ENCODE results near the gene PACS2. TPM values are rescaled to one million over a fixed set of nuclear protein-coding genes. Genes with fewer than 3 reads are reported as not detected.

Gene PACS2
- total and polyA plus RNA-seq, 2 donors (not counting 1 experiment from before 2014, with no cell fraction given) = 65.6 to 70.7 TPM

DNA sequence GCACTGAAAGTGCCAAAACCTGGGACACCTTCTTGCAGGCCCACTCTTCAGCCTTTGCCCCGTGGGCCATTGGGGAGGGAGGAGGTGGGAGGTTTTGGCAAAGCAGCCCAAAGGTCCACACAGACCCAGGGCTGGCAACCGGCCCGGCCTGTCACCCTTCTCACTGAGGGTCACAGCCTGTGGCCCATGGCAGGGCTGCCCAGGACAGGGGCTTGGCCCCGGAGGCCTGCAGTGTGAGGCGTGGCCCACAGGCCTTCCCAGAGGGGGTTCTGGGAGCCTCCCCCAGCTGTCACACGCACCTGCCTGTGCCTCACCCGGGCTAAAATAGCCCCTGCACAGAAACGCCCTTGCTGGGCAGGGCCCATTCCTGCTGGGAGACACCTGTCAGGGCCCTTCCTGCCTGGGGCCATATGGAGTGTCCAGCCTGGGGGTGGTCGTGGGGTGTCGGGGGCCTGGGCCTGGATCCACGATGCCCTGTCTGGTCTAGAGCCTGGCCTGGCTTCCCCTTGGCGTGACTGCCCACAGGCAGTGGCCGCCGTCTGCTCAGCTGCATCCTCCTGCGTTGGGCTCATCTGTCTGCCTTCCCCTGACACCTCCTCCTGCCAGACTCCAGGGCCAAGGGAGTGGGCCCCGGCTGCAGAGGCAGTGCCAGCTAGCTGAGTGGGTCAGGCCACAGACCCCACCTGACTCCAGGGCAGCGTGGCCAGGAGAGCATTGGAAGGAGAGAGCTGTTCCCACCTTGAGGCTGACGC is 19.2 kb downstream of the PACS2 start:
- no peak overlapping the region for H3K9ac ChIP-seq (ENCODE audit: low read length)
- DNase-seq = no peak
- ChIA-PET CTCF (interaction anchor here (1.1 kb wide), 1 partner anchor 10 kb away, joined by 3 read pairs; no protein-coding TSS in a partner anchor), POLR2A (no interaction called here)
- TF ChIP-seq, protein P1, sequence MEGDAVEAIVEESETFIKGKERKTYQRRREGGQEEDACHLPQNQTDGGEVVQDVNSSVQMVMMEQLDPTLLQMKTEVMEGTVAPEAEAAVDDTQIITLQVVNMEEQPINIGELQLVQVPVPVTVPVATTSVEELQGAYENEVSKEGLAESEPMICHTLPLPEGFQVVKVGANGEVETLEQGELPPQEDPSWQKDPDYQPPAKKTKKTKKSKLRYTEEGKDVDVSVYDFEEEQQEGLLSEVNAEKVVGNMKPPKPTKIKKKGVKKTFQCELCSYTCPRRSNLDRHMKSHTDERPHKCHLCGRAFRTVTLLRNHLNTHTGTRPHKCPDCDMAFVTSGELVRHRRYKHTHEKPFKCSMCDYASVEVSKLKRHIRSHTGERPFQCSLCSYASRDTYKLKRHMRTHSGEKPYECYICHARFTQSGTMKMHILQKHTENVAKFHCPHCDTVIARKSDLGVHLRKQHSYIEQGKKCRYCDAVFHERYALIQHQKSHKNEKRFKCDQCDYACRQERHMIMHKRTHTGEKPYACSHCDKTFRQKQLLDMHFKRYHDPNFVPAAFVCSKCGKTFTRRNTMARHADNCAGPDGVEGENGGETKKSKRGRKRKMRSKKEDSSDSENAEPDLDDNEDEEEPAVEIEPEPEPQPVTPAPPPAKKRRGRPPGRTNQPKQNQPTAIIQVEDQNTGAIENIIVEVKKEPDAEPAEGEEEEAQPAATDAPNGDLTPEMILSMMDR (IDR thresholded peaks at IDR 0.05) = no peak
- no peak for TF ChIP-seq EZH2 (IDR thresholded peaks at IDR 0.05; ENCODE audit: borderline replicate concordance, insufficient read depth, low read depth, low read length, poor library complexity, severe bottlenecking)
- no peak overlapping the region for H3K27ac ChIP-seq (ENCODE audit: low read length in 2 of 2)
- WGBS (ENCODE audit: insufficient coverage) = 89% methylated on average over 18 of the region's 18 CpGs
- no peak overlapping the region for H2AFZ ChIP-seq (ENCODE audit: insufficient read depth, low read depth, low read length, poor library complexity, severe bottlenecking)
- no peak overlapping the region for H3K4me3 ChIP-seq (ENCODE audit: control extremely low read depth in 1 of 5, extremely low read depth in 1 of 5, insufficient read depth in 1 of 5, low read depth in 2 of 5, low read length in 4 of 5)
- H3K9me3 Mint-ChIP-seq (ENCODE audit: insufficient read depth) = no peaks in the 10 kb centered on the region
- H3K4me1 Mint-ChIP-seq = peaks cover 13% of the 10 kb centered on the region
- H3K27me3 Mint-ChIP-seq = no peaks in the 10 kb centered on the region
- H3K27me3 ChIP-seq (replicated peaks in 1 of 4; ENCODE audit: control extremely low read depth in 1 of 4, control insufficient read depth in 3 of 4, insufficient read depth in 4 of 4, low read length in 3 of 4) = no peaks in the 10 kb centered on the region
- no peak overlapping the region for H3K27ac Mint-ChIP-seq
- intact Hi-C loops (cut with micrococcal nuclease) = no loop called here
- no peak for ATAC-seq (ENCODE audit: low read depth)
- H3K36me3 ChIP-seq (replicated peaks in 1 of 2; ENCODE audit: control extremely low read depth in 1 of 2, control insufficient read depth in 1 of 2, extremely low read depth in 1 of 2, insufficient read depth in 2 of 2, low read length in 1 of 2) = no peaks in the 10 kb centered on the region
- peaks cover 4 to 10% of the 10 kb centered on the region in 2 donors for H3K4me1 ChIP-seq (ENCODE audit: control insufficient read depth in 2 of 2, insufficient read depth in 2 of 2, low read length in 2 of 2)
- H4K20me1 ChIP-seq (ENCODE audit: control insufficient read depth, insufficient read depth, low read length, poor library complexity, severe bottlenecking) = peaks cover 86% of the 10 kb centered on the region
- H3K9me3 ChIP-seq (ENCODE audit: control extremely low read depth in 1 of 3, control insufficient read depth in 2 of 3, insufficient read depth in 1 of 3, low read length in 2 of 3) = peaks cover 0 to 16% (median 3%) of the 10 kb centered on the region in 3 donors
- peaks cover 75% of the 10 kb centered on the region for H3K79me2 ChIP-seq (ENCODE audit: control insufficient read depth, insufficient read depth, low read length)
- H3K4me3 Mint-ChIP-seq = no peak overlapping the region
- no peak overlapping the region for H3K4me2 ChIP-seq (replicated peaks; ENCODE audit: low read depth, low read length, poor library complexity, severe bottlenecking)
